Stimulated activated CD8-positive, alpha-beta memory T cell treated with anti-CD3 and anti-CD28 coated beads, Interleukin-7, amount 100 ng/mL, for 24 hours (primary cell): Measurements from ENCODE around the gene CD300C.
"Not testable (repeated sequence)": the region's sequence is repeated elsewhere in the genome, so short reads cannot be mapped to it uniquely, and the experiment has no call there.

ENCODE experiments used
- DNase-seq: peaks from one replicate; pipeline ENCODE4 v3.0.0-alpha.2; 2020; ENCODE audit warnings: low read depth

CD300C gene

DNA sequence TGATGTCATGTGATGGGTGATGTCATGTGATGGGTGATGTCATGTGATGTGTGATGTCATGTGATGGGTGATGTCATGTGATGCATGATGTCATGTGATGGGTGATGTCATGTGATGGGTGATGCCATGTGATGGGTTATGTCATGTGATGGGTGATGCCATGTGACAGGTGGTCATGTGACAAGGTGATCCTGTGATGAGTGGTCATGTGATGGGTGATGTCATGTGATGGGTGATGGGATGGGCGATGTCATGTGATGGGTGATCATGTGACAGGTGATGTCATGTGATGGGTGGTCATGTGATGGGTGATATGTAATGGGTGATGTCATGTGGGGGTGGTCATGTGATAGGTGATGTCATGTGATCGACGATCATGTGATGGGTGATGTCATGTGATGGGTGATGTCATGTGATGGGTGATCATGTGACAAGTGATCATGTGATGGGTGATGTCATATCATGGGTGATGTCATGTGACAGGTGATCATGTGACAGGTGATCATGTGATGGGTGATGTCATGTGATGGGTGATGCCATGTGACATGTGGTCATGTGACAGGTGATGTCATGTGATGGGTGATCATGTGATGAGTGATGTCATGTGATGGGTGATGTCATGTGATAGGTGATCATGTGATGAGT lies 31.8 kb downstream of the CD300C start:
- DNase-seq, result no peak

DNA sequence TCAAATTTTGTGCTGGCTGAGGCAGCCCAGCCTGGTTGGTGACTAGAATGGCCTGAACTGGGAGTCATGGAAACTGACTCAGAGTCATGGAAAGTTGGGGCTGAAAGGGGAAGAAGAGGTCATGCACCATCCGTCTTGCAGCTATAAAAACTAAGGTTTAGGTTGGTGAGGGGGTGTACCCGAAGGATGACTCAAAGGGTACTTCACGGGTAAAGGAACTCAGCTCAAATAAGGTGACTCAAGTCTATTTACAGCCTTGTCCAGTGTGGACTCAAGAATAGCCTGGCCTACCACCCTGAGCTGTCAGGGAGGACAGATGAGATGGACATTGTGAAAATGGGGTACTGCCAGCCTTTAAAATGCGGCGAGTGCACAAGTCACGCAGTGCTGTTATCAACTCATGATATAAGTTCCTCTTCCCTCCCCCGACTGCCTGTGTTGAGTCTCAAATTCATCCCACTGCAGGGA lies 33.3 kb downstream of the CD300C start:
- no peak for DNase-seq

DNA sequence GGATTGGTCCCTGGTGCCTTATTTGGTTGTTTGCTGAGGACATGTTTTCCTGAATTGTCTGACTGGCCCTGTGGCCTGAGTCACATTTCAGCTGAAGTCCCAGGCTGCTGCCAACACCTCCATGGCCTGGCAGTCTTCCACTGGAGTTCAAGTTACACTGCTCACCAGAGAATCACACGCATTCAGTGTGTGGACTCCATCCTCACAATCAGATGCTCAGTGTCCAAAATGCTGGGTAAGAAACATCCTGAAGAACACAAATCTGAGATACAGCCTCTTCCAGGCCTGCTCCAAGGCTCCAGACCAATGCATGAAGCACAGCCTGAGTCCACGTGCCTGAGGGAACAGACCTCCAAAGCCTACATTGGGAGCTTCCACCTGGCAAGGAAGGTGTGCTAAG lies 33.9 kb downstream of the CD300C start:
- no peak for DNase-seq

DNA sequence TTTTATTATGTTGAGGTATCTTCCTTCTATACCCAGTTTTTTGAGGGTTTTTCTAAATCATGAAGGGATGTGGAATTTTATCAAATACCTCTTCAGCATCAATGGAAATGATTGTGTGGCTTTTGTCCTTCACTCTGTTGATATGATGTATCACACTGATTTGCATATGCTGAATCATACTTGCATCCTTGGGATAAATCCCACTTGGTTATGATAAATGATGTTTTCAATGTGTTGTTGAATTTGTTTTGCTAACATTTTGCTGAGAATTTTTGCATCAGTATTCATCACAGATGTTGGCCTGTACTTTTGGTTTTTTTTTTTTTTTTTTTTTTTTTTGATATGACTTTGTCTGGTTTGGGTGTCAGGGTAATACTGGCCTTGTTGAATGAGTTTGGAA lies 37.8 kb downstream of the CD300C start:
- DNase-seq, result no peak

DNA sequence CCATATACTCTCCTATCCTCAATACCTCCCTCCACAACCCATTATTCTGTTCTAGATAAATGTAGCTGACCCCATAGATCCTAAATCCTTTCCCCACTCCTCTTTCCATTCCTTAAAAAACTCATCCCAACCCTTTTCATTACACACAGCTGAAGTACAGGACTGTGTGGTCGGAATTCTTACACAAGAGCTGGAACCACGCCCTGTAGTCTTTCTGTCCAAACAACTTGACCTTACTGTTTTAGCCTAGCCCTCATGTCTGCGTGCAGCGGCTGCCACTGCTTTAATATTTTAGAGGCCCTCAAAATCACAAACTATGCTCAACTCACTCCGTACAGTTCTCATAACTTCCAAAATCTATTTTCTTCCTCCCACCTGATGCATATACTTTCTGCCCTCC lies 42.0 kb downstream of the CD300C start:
- not testable (repeated sequence) for DNase-seq

DNA sequence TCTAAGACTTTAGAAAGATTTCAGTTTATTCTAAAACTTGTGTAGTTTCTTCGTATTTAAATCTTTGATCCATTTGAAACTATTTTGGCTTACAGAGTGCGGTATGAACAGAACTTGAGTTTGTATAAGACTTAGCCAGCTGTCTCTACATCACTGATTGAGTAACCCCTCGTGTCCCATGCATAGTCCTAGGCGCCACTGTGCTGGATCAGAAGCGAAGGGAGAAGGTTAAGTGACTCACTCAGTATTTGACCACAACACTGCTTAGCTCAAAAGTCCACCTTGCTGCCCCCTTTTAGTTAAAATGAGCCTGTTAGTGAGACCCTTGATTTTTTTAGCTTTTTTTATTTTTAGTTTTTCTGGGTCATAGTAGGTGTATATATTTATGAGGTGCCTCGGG lies 43.1 kb downstream of the CD300C start:
- no peak for DNase-seq

DNA sequence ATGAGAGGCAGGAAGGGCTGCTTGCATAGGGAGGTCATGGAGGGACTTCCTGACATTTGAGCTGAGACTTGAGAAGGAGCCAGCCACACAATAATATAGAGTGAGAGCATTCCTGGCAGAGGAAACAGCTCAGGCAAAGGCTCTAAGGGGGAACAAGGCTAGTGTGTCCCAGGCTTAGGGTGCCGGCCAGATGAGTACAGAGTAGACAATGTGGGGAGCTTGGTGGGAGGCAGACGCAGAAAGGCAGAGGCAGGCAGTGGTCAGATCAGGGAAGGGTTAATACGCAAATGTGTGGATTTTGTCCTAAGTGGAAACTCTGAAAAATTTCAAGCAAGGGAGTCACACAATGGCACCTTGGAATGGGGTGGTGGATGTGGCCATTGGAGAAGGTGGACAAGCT lies 45.9 kb downstream of the CD300C start:
- no peak for DNase-seq

DNA sequence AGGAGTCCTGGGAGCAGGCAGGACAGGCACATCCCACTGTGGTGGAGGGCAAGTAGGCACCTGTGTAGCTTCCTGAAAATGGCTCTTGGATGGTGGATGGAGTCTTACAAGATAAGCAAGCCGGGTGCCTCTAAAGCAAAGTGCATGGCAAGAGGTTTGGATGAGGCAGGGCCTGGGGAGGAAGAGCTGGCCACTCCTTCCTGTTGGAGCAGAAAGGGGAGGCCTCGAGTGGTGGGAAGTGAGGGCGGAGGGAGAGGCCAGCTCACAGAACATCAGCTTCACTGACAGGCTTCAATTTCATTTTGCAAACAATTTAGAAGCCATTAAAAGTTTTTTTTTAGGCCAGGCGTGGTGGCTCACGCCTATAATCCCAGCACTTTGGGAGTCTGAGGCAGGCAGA lies 48.4 kb downstream of the CD300C start:
- DNase-seq, result no peak

DNA sequence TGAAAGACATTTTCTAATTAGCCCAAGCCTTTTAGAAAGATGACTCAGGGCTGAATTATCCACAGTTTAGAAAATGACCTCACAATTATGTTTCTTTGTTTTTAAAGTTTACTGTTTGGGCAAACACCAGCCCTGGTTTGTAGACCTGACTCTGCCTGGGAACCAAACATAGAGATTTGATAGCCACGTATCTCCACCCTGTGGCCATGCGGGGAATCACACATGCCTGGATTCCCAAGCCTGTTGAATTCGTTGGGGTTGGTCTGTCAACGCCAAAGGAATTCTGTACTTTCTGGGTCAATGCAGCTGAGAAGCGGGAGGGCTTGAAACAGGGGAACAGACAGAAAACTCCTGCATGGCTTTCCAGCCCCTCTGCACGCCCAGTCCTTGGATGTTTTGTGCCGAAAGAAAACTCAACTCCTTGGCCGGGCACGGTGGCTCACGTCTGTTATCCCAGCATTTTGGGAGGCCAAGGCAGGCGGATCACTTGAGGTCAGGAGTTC lies 52.5 kb downstream of the CD300C start:
- peak; percentile 53 for DNase-seq

DNA sequence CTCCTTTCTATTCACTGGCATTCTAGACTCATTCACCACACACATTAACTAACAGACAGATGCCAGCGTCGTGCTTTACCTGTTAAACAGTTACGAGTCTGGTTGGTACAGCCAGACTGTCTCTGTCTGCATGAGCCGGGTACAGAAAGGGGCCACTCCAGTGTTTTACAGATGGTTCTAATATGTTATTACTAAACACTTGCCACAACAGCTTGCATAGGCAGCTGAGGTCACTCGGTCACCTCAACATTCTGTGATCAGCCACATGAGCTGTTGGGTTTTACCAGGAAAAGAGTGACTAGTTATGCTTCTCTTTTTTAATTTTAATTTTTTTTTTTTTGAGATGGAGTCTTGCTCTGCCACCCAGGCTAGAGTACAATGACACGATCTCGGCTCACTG lies 54.3 kb downstream of the CD300C start:
- DNase-seq, result no peak
